Caco-2 (cell line): Measurements from ENCODE around the gene LCE1E. TPM values are rescaled to one million over a fixed set of nuclear protein-coding genes. Genes with fewer than 3 reads are reported as not detected.

Source experiments
- Bru-seq: library from RNA; stranded (reverse); fragments of 400-500 nt; gene quantifications from one replicate; lab custom pipeline; 2021; lab: Mats Ljungman, UMichigan
- BruChase-seq, 2 experiments: library from RNA; stranded (reverse); fragments of 400-500 nt; gene quantifications; one replicate each; lab custom pipeline; 2021; lab: Mats Ljungman, UMichigan
- BruUV-seq: library from RNA; stranded (reverse); fragments of 400-500 nt; replicated peaks from 2 replicates; lab custom pipeline; 2021; lab: Mats Ljungman, UMichigan
- CTCF ChIA-PET: fragments of 300-600 bp; sonication (Branson Sonifier 250); formaldehyde crosslinking; loops from one replicate; lab custom pipeline; 2022; ENCODE audit warnings: antibody characterized with exemption; lab: Charles Lee
- POLR2A ChIA-PET: fragments of 300-600 bp; sonication (Branson Sonifier 250); formaldehyde crosslinking; loops from one replicate; lab custom pipeline; 2022; ENCODE audit warnings: antibody characterized with exemption; lab: Charles Lee
- DNase-seq, 2 experiments: peaks; one replicate each; pipeline versions ENCODE4 v3.0.0 to v3.0.0-alpha.2; 2020 to 2022
- H3K27me3 ChIP-seq: replicated peaks from 2 replicates; pipeline ENCODE4 v1.6.0; 2011; ENCODE audit warnings: low read length; ENCODE audit not compliant: control insufficient read depth, insufficient read depth
- H3K36me3 ChIP-seq: 2 replicates; pipeline ENCODE4 v1.5.1; 2011; ENCODE audit warnings: low read length; ENCODE audit not compliant: control insufficient read depth, insufficient read depth
- H3K4me1 ChIP-seq: fragments of 250-450 bp; sonication (Bioruptor Pico); 2 replicates; pipeline ENCODE4 v1.5.1; 2020; ENCODE audit warnings: mild to moderate bottlenecking
- H3K4me3 ChIP-seq: 2 replicates; pipeline ENCODE4 v1.5.1; 2011; ENCODE audit warnings: low read depth, mild to moderate bottlenecking, control low read depth, low read length
- H3K9me3 ChIP-seq: fragments of 250-450 bp; sonication (Bioruptor Pico); 2 replicates; pipeline ENCODE4 v1.5.1; 2020; ENCODE audit warnings: mild to moderate bottlenecking, moderate library complexity
- H3K27ac Mint-ChIP-seq: one replicate; pipeline ENCODE4 v1.8.0; 2022; ENCODE audit warnings: mixed read lengths; ENCODE audit not compliant: unreplicated experiment
- H3K27me3 Mint-ChIP-seq: one replicate; pipeline ENCODE4 v1.8.0; 2022; ENCODE audit warnings: mixed read lengths; ENCODE audit not compliant: insufficient read depth, unreplicated experiment
- H3K36me3 Mint-ChIP-seq: one replicate; pipeline ENCODE4 v1.8.0; 2022; ENCODE audit warnings: mild to moderate bottlenecking, mixed read lengths; ENCODE audit not compliant: insufficient read depth, unreplicated experiment
- H3K4me1 Mint-ChIP-seq: one replicate; pipeline ENCODE4 v1.8.0; 2022; ENCODE audit warnings: low read depth, mixed read lengths; ENCODE audit not compliant: unreplicated experiment
- H3K4me3 Mint-ChIP-seq: one replicate; pipeline ENCODE4 v1.8.0; 2022; ENCODE audit warnings: mild to moderate bottlenecking, moderate library complexity, mixed read lengths; ENCODE audit not compliant: unreplicated experiment
- H3K9me3 Mint-ChIP-seq: one replicate; pipeline ENCODE4 v1.8.0; 2022; ENCODE audit warnings: mixed read lengths; ENCODE audit not compliant: unreplicated experiment
- intact Hi-C: fragments of 100-400 bp; cut with micrococcal nuclease; formaldehyde crosslinking; loops from one replicate; pipeline ENCODE4 v1.10.0; 2022; ENCODE audit not compliant: unreplicated experiment
- long read RNA-seq: library from polyadenylated mRNA; stranded (forward); transcript quantifications from one replicate; pipeline ENCODE4 v2.0.0, GENCODE V29; 2022
- total RNA-seq: library from RNA; stranded (reverse); gene quantifications from 2 replicates; pipeline ENCODE4 v1.2.3, GENCODE V29; 2022
- TF ChIP-seq, protein P1 (sequence below), 2 experiments: fragments of 200-600 bp in 1 of 2; IDR thresholded peaks; 1 replicate in 1 of 2; 2 replicates in 1 of 2; pipeline versions ENCODE4 v1.5.1 to v1.8.0; 2011 to 2022; ENCODE audit warnings: antibody characterized with exemption in 1 of 2, control low read depth in 1 of 2, inconsistent platforms in 1 of 2, low read depth in 1 of 2, low read length in 1 of 2, mild to moderate bottlenecking in 1 of 2, moderate library complexity in 1 of 2; ENCODE audit not compliant: insufficient read depth in 1 of 2, severe bottlenecking in 1 of 2, unreplicated experiment in 1 of 2

LCE1E gene, protein sequence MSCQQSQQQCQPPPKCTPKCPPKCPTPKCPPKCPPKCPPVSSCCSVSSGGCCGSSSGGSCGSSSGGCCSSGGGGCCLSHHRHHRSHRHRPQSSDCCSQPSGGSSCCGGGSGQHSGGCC
- total RNA-seq (not detected in 2 replicates), Bru-seq, nascent RNA (not detected), BruChase-seq, experiment 1, labeled RNA remaining after a 2-hour chase (not detected), BruChase-seq, experiment 2, labeled RNA remaining after a 6-hour chase (not detected)
- long read RNA-seq: 0 reads

DNA sequence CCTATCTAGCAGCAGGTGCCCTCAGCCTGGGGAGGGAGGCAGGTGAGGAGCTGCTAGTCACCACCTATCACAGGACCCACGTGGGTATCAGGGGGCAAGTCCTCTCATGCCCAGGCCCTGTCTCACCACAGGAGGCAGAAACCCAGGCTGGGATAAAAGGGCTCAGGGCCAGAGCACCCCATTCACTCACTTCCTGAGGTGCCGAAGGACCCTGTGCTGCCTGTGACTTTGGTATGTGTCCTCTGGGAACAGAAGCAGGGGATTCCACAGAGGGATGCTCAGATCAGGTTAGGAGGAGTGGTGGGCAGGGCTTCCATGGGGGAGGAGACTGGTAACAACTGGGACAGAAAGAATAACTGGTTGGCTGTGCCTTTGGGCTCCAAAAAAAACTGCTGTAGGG is at the start of gene LCE1E:
Gene LCE1E, plus strand, starts transcription at position 181 of the 400 bp plus-strand sequence. CDS start 1,043 bp downstream, outside the sequence.
- Histone ChIP-seq H3K27me3 (no peaks in the 10 kb centered on the region; the same call in 1 of the 2 replicates), H3K4me3 (no peak within 1 kb of the TSS), H3K9me3 (no peaks in the 10 kb centered on the region), H3K4me1 (0 out of 2 replicates have a peak, but pooled peaks cover 4% of the 10 kb centered on the region), H3K36me3 (no peaks in the 10 kb centered on the region)
- no peak within 1 kb of the TSS for H3K4me3 Mint-ChIP-seq
- ChIA-PET POLR2A (no interaction called here), CTCF (no interaction called here)
- H3K9me3 Mint-ChIP-seq: no peaks in the 10 kb centered on the region
- no peaks in the 10 kb centered on the region for H3K36me3 Mint-ChIP-seq
- no peaks in the 10 kb centered on the region for H3K4me1 Mint-ChIP-seq
- TF ChIP-seq, protein P1, sequence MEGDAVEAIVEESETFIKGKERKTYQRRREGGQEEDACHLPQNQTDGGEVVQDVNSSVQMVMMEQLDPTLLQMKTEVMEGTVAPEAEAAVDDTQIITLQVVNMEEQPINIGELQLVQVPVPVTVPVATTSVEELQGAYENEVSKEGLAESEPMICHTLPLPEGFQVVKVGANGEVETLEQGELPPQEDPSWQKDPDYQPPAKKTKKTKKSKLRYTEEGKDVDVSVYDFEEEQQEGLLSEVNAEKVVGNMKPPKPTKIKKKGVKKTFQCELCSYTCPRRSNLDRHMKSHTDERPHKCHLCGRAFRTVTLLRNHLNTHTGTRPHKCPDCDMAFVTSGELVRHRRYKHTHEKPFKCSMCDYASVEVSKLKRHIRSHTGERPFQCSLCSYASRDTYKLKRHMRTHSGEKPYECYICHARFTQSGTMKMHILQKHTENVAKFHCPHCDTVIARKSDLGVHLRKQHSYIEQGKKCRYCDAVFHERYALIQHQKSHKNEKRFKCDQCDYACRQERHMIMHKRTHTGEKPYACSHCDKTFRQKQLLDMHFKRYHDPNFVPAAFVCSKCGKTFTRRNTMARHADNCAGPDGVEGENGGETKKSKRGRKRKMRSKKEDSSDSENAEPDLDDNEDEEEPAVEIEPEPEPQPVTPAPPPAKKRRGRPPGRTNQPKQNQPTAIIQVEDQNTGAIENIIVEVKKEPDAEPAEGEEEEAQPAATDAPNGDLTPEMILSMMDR (IDR thresholded peaks at IDR 0.05; ENCODE audit: insufficient read depth in 1 of 2, low read depth in 1 of 2, low read length in 1 of 2, severe bottlenecking in 1 of 2, unreplicated experiment in 1 of 2): no peak
- peaks cover 12% of the 10 kb centered on the region for H3K27me3 Mint-ChIP-seq
- intact Hi-C loops: loop anchor here (1.0 kb wide), 1 partner anchor 13 kb away; no protein-coding TSS in a partner anchor
- no peak within 1 kb of the TSS for H3K27ac Mint-ChIP-seq
- no peak for DNase-seq
- no TSS peak for BruUV-seq

- peaks cover 10% of the 10 kb centered on the region for H3K27me3 Mint-ChIP-seq
Measured at GRCh38 chr1:152737997-152738396, 48.1 kb upstream of the LCE1E start.

DNA sequence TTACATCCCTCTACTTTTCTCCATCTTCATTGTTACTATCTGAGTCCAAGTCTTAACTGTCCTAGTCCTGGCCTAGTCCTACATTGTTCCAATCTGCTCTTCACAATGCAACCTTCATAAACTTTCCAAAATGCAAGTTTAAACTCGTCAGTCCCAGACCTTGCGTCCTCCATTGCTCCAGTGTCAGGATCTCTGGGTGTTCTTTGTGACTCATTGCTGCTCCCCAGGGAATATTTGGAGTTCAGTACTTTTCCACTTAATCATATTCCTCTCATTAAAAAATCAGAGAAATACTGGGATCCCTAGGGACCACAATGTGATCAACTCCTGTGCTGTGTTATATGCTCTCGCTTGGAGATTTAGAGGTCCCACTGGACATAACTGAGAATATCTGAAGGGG is 46.2 kb upstream of the LCE1E start:
- H3K27ac Mint-ChIP-seq: no peak overlapping the region

More at GRCh38 chr1:152737997-152738396, 48.1 kb upstream of the LCE1E start:
- H3K4me3 Mint-ChIP-seq: no peak overlapping the region
- H3K27ac Mint-ChIP-seq: no peak overlapping the region
- H3K36me3 Mint-ChIP-seq: no peaks in the 10 kb centered on the region
- Histone ChIP-seq H3K4me3 (no peak overlapping the region), H3K27me3 (no peaks in the 10 kb centered on the region; the same call in 1 of the 2 replicates), H3K4me1 (no peaks in the 10 kb centered on the region), H3K36me3 (no peaks in the 10 kb centered on the region), H3K9me3 (no peaks in the 10 kb centered on the region)
- ChIA-PET POLR2A (no interaction called here), CTCF (interaction anchor here (0.6 kb wide), 1 partner anchor 84 kb away, joined by 3 read pairs; no protein-coding TSS in a partner anchor)
- no peaks in the 10 kb centered on the region for H3K9me3 Mint-ChIP-seq
- no TSS peak for BruUV-seq
- TF ChIP-seq, protein P1 (IDR thresholded peaks at IDR 0.05; ENCODE audit: insufficient read depth in 1 of 2, low read depth in 1 of 2, low read length in 1 of 2, severe bottlenecking in 1 of 2, unreplicated experiment in 1 of 2): no peak
- intact Hi-C loops: no loop called here
- no peak for DNase-seq
- no peaks in the 10 kb centered on the region for H3K4me1 Mint-ChIP-seq

More for the DNA sequence above, 46.2 kb upstream of the LCE1E start:
- Histone ChIP-seq H3K4me1 (peaks cover 1% of the 10 kb centered on the region; the same call in 1 of the 2 replicates), H3K4me3 (no peak overlapping the region), H3K9me3 (no peaks in the 10 kb centered on the region), H3K27me3 (no peaks in the 10 kb centered on the region; the same call in 1 of the 2 replicates), H3K36me3 (no peaks in the 10 kb centered on the region)
- no peak overlapping the region for H3K4me3 Mint-ChIP-seq
- POLR2A ChIA-PET: no interaction called here
- H3K9me3 Mint-ChIP-seq: no peaks in the 10 kb centered on the region
- CTCF ChIA-PET: interaction anchor here (0.7 kb wide), 1 partner anchor 85 kb away, joined by 3 read pairs; no protein-coding TSS in a partner anchor
- intact Hi-C loops: no loop called here
- no TSS peak for BruUV-seq
- TF ChIP-seq, protein P1 (IDR thresholded peaks at IDR 0.05; ENCODE audit: insufficient read depth in 1 of 2, low read depth in 1 of 2, low read length in 1 of 2, severe bottlenecking in 1 of 2, unreplicated experiment in 1 of 2): no peak
- H3K4me1 Mint-ChIP-seq: peaks cover 5% of the 10 kb centered on the region
- no peak for DNase-seq
- H3K36me3 Mint-ChIP-seq: no peaks in the 10 kb centered on the region
- H3K27me3 Mint-ChIP-seq: peaks cover 9% of the 10 kb centered on the region
